IPS-NIHi7 (cell line): ENCODE results near the gene PSMB10.
"Not testable (repeated sequence)": the region's sequence is repeated elsewhere in the genome, so short reads cannot be mapped to it uniquely, and the experiment has no call there.

Source experiments
- DNase-seq: peaks from one replicate; pipeline ENCODE4 v3.0.0; 2012; ENCODE audit warnings: mixed read lengths; ENCODE audit errors: extremely low spot score

Gene PSMB10

DNA sequence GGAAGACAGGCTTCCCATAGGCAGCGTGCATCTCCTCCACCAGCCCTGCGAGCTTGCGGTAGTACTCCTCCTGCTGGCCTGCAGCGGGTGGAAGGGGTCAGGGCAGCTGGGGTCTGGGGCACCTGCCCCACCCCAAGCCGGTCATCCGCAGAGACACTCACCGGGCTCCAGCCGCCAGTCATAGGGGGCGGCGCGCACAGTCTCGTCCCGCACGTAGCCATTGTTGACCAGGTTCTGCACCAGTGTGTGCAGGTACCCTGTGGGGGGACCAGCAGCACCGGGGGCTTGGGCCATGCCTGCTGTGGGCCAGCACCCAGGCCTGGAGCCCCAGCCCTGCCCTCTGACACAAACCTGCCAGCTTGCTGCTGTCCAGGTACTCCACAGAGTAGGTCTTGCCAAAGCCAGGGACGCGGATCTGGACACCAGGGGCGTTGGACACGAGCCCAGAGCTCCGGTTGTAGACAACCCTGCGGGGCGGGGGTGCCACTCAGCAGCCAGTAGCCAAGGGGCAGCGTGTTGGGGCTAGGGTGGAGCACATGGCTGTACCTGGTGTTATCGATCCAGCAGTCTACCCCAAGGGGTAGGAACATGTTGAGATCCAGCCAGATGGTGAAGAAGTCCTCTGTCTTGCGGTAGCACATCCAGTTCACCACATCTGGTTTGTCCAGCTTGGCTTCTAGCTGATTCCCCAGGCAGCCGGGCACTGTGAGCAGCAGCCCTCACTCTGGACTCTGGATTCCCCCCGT, 6.0 kb upstream of the PSMB10 start:
- no peak for DNase-seq

GRCh38 chr16:67942200-67942509, 5.5 kb upstream of the PSMB10 start:
- DNase-seq: peak; percentile 87

DNA sequence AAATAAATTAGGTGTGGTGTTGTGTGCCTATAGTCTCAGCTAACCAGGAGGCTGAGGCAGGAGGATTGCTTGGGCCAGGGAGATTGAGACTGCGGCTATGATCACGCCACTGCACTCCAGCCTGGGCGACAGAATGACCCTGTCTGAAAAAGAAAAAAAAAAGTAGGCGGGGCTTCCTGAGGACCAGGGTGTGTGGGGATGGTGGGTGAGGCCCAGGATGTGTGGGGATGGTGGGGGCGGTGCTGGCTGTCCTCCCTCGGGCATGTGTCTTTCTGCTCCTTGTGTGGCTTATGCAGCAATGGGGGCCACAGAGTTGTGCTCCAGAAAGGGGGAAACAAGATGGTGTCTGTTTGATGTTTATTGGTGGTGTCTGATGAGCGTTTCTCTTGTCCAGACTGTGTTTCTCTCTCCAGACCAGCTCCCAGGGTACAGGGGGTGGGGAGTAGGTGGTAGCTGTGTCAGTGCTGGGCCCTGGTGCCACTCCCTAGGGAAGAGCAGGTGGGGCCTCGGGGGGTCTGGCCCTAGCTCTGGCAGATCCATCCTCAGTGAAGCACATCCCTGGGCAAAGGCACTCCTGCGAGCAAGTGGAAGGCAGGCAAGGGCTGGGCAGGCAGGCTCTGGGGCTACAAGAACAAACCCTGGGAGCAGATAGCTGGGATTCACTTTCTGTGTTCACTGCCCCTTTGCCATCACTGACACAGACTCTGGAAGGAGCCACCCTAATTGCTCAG, 5.0 kb upstream of the PSMB10 start:
- no peak for DNase-seq

DNA sequence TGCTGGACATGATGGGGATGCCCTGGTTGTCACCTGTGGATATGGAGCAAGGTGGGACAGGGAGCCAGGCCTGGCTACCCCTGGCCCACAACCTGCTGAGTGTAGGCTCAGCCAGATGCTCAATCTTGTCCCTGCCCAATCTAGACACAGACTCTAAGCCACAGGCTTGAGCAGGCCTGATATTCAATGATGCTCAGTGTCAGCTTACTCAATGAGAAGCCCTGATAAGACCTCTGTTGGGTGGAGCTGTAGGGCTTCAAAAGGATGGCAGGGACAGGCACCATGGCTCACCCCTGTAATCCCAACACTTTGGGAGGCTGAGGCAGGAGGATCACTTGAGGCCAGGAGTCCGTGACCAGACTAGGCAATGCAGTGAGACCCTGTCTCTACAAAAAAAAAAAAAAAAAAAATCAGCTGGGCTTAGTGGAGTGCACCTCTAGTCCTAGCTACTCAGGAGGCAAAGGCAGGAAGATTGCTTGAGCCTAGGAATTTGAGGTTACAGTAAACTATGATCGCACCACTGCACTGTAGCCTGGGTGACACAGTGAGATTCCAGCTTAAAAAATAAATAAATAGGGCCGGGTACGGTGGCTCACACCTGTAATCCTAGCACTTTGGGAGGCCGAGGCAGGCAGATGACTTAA, 3.9 kb upstream of the PSMB10 start:
- DNase-seq: no peak

- no peak for DNase-seq
Observed at GRCh38 chr16:67939507-67940445, 3.1 kb upstream of the PSMB10 start.

GRCh38 chr16:67937713-67938112, 1.1 kb upstream of the PSMB10 start:
- DNase-seq: not testable (repeated sequence)

GRCh38 chr16:67936880-67937605, 393 bp upstream of the PSMB10 start:
- no peak for DNase-seq

- DNase-seq: peak; percentile 100
Observed at GRCh38 chr16:67935402-67936123, 1.1 kb downstream of the PSMB10 start.

- DNase-seq: no peak
Observed at GRCh38 chr16:67935101-67935401, 1.6 kb downstream of the PSMB10 start.

DNA sequence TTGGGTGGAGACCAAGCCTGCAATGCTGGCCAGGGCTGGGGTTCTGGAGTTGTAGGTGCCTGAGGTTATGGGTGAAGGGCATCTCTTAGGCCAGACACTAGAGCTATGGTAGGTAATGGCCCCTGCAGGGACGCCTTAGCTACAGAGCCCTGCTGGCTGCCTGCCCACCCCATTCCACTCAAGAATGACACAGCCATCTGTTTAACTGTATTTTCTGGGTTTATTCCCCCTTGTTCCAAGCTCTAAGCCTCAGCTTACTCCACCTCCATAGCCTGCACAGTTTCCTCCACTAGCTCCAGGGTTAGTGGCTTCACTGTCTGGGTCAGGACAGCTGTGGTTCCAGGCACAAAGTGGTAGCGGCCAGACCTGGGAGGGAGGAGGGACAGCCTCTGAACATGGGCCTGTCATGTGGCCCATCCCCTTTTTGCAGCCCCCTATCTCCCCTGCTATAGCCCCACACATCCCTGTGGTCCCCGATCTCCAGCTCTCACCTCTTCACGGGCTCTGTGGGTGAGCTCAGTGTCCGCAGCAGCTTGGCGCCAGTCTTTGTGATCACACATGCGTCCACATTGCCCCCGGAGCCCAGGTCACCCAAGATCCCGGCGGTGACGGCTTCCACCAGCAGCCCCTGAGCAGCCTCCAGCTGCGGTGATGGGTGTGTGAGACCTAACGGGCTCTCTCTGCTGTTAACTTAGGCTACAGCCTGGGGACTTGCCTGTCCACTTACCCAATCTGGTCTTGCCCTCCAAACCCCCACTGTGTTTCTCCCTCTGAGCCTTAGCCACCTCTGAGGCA, 2.1 kb downstream of the PSMB10 start:
- DNase-seq: no peak

- no peak for DNase-seq
Observed at GRCh38 chr16:67933805-67934204, 2.8 kb downstream of the PSMB10 start.

- DNase-seq: no peak
Observed at GRCh38 chr16:67932462-67932840, 4.2 kb downstream of the PSMB10 start.

- DNase-seq: no peak
Observed at GRCh38 chr16:67931712-67932461, 4.8 kb downstream of the PSMB10 start, which contains the start of gene CTRL. TSS of gene CTRL (minus strand) at chr16:67931862. CDS start at chr16:67931852, 10 bp downstream.

DNA sequence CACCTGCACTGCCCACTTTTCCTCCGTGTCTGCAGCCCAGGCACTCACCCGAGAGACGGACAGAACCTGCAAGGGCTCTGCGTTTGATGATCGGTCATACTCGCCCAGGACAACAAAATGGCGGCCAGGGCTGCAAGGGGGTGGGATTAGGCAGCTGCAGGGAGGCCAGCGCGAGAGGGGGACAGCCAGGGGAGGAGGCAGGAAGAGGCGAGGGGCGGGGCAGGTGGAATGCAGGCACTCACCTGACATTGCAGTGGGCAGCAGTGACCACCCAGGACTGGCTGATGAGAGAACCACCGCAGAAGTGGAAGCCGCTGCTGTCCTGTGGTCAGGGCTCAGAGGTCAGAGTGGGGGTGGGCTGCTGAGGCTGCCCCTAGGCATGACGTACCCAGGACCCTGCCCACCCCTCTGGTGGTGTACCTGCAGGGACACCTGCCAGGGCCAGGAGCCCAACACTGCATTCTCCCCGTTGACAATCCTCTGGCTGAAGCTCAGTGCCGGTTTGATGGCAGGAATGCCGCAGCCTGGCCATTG, 5.9 kb downstream of the PSMB10 start:
- no peak for DNase-seq

DNA sequence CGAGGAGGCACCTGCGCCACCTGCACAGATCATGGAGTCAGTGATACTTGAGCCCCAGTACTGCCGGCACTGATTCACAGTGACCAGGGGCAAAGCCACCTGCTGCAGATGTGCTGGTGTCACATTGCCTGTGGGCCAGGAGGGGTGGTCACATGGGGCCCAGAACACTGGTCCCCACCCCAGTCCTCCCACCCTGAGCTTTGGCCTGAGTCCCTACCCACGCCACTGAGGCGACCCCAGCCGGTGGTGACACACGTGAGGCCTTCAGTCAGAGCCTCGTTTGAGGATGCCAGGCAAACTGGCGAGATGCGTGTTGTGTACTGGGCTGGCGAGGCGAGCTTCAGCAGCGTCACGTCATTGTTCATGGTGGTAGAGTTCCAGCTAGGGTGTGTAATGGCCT, 6.5 kb downstream of the PSMB10 start:
- no peak for DNase-seq

- peak; percentile 89 for DNase-seq
Observed at GRCh38 chr16:67928561-67929364, 7.9 kb downstream of the PSMB10 start.

GRCh38 chr16:67928147-67928546, 8.5 kb downstream of the PSMB10 start:
- DNase-seq: no peak
